UCSD-AML1 (cell line): Measurements from ENCODE around the gene ADAM30.

Experiments used
- DNase-seq: peaks from one replicate; lab custom pipeline; 2025; ENCODE audit not compliant: unreplicated experiment; lab: John Stamatoyannopoulos, UW

Gene ADAM30

DNA sequence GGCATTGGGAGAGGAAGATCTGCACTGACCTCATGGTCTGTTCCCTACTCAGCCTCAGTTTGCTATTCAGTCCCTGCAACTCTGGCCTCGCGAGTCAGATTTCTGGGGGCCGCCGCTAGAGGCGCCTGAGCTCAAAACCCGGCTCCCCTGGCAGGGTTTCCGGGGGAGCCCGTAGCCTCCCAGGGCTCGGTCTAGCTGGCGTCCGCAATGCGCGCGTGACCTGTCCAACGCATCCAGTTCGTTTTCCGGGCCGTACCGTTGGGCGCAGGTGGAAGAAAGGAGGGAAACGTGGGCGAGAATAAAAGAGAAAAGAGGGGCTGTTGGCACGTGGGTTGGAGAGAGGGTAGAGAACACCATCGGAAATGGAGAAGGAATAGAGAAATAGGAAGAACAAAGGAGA, at the start of gene ADAM30:
Gene ADAM30, minus strand, starts transcription at position 213 of the 400 bp plus-strand sequence. Its CDS starts 179 bp downstream, at position 34.
- no peak for DNase-seq

DNA sequence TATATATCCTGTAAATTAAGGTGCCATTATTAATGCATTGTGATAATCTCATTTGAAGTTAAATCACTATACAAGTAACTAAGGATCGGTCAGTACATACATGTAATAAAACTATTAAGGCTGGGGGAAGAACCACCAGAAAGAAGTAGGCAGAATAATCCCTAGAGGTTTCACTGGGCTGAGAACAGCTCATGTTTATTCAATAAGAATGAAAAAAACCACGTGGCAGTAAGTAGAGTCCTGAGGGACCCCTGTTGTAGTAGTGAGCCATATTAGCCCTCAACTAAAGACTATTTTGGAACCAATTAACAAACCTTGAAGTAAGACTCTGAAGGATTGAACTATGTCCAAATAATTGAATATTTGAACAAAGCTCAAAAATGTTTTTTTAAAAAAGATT, 46.9 kb upstream of the ADAM30 start:
- no peak for DNase-seq

DNA sequence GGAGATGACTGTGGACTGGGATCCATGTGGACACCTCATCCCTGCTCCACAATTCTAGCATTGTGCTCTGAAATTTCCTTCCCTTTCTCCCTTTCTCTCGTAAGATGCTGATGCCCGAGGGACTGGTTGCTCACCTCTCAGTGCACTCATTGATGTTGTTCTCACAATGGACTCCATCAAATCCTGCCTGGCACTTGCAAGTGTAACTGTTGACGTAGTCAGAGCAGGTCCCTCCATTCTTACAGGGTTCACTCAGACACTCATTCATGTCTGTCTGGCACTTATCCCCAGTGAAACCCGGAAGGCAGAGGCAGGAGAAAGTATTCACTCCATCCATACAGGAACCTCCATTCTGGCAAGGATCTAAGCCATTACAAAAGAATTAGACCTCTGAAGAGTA, 45.1 kb upstream of the ADAM30 start:
- no peak for DNase-seq

DNA sequence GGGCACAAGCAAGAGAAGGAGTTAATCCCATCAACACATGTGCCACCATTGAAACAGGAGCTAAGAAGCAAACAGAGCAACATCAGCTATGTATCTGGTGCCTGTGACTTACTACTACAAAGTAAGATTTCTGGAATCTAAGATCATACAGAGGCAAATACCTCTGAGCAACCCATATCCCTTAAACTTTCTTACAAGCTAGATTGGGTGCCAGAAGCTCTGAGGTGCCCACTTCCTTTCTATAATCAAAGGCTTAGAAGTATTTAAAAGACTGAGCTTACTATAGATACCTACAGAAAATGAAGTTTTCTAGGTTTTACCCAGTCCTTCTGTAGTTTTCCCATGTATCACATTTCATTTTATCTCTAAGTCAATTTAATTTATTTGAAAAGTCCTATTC, 44.4 kb upstream of the ADAM30 start:
- no peak for DNase-seq

DNA sequence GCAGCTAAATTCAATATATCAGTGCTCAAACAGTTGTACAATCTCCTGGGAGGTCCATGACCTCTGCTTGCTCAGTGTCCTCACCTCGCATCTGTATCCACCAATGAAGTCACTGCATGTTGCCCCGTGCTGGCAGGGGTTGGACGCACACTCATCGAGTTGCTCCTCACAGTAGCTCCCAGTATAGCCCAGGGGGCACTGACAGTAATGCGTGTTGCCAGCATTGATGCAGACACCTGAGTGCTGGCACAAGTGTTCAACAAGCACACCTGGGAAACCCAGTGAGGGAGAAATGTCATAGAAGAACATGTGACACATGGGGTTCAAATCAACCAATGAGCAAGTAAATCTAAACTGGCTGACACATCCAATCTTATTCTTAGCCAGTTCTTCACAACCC, 40.9 kb upstream of the ADAM30 start:
- DNase-seq: no peak

DNA sequence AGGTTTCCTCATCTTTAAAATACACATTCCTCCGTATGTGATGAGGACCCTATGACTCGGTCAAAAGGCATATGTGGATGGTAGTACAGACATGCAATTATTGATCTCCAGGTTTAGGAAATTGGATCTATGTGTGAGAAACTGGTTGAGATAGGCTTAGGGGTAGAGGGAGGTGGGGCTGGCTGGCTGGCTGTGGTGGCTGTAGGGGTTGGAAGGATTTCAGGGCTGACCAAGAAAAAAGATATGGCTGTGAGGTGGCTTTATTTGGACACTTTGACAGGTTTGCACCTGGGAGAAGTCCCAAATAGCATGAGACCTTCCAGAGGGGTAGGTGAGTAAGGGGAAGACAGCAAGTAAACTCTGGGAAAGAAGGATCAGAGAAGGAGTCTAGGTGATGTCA, 39.6 kb upstream of the ADAM30 start:
- no peak for DNase-seq

DNA sequence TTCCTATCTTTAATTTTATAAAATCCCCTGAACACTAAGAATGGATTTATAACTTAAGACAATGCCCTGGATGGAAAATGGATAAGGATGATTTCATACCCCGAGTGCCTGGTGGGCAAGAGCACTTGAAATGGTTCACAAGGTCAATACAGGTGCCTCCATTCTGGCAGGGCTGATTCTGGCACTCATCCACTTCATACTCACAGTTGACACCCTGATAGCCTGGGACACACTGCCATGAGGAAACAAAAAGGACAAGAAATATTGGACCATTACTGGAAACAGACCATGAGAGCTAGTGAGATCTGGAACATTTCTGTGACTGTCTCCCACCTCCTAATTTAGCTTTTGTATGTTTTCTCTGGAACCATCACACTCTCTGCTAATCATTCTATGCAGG, 39.1 kb upstream of the ADAM30 start:
- DNase-seq: no peak

DNA sequence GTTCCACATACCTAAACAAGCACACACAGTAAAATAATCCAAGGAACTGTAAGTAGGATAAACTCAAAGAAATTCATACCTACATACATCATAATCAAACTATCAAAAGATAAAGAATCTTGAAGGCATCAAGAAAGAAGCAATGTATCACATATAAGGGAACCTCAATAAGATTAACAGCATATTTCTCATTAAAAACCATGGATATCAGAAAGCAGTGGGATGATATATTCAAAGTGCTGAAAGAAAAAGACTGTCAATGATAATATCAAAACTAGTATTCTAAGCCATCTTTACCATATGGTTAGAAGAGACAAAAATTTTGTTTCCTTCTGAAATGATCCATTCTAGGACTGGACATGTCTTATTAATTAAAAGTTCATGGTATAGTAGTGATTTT, 37.1 kb upstream of the ADAM30 start:
- DNase-seq: no peak

DNA sequence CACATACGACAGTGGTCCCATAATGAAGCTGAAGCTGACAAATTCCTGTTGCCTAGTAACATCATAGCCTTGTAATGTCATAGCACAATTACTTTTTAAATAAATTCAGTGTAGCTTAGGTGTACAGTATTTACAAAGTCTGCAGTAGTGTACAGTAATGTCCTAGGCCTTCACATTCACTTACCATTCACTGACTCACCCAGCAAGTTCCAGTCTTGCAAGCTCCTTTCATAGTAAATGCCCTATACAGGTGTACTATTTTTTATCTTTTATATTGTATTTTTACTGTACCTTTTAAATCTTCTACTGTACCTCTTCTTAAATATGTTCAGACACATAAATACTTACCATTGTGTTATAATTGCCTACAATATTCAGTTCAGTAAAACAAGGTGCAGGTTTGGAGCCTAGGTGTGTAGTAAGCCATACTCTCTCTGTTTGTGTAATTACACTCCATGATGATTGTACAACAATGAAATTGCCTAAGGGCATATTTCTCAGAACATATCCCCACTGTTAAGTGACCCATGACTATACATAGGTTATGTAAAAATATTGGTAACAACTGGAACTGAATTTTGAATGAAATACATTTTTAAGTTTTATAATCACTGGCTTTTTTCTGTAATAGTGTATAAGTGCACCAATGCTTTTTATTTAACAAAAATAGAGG, 33.5 kb upstream of the ADAM30 start:
- DNase-seq: no peak

DNA sequence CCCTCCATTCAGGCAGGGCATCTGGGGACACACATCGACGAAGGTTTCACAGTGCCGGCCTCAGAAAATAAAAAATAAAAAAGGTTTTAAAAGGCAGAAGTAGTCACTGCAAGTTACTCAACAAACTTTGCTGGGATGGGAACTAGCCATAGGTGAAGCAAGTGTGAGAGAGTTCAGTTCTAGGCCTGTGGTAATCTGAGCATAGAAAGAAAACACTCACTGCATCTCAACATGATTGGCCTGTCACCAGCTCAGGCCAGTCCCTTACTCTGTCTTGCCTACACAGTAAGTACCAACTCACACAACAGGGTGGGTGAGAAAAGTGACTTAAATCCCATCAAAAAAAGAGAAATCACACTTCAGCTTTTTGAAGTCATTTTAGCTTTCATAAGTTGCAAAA, 30.2 kb upstream of the ADAM30 start:
- no peak for DNase-seq

DNA sequence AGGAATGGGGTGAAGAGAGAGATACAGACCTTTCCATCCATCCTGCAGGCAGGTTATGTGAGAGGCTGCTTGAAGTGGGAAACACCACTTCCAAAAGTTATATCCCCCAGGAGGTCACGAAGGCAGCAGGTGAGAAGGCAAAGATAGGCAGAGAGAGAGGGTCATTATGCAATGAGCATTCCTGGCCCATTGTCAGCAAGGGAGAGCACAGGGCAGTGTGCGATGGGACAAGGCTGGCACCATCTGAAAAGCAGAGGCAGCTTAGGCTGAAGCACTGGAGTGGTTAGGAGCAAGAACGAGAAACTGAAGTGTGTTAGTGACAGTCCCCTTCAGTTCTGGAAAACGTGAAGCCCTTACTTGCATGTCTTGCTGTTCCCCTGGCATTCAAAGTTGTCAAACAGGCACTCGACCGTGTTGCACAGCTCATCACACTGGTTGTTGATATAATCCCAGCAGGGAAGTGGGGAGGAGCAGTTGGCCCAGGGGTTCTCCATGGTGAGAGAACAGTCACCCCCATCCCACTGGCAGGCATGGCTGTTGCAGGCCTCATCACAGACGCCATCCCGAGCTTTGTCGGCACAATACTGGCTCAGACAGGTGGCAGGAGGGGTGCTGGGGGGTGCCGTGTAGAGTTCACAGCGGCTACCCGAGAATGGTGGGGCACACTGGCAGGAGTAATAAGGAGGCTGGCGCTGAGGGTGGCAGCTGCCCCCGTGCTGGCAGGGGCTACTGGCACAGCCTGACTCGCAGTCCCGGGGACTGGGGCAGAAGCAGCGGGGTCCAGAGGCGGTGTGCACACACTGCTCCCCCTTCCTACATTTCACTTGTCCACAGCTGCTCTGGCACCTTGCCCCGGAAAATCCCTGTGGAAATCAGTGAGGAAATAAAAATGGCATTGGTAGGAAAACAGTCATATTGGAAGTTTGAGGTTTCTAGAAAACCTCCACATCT, 28.9 kb upstream of the ADAM30 start:
- no peak for DNase-seq

DNA sequence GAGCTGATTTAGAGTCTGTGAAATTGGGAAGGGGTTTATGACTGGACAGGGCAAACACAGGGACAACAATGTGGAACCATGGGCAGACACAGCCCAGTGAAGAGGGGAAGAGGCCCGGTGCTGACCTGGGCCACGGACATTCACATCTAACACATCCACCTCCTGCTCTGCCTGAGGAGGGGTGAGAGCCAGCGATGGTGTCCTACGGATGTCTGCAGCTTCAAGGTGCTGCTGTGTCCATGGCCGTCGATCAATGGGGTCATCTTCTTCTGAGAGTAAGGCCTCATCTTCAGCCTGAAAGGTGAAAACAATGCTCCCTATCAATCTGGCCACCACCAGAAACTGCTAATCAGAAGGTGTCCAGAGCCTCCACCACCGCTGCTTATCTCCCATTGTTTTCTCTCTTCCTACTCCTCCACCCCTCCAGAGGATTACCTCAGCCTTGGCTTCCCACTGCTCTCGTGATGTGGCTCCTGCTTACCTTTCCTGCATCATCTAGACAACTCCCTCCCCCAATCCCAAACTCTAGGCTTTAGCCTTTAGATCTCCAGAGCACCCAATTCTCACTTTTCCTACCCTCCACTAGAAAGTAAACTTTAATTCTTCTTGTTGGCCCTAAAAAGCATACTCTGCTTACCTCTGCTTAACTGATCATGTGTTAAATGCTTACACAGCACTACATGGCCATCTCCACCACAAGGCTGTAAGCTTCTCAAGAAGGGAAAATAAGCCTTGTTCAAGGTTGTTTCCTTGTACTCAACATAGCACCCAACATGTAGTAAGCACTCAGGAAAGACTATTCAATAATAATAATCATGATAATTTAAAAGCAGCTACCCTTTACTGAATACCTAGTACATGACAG, 24.0 kb upstream of the ADAM30 start:
- DNase-seq: no peak

DNA sequence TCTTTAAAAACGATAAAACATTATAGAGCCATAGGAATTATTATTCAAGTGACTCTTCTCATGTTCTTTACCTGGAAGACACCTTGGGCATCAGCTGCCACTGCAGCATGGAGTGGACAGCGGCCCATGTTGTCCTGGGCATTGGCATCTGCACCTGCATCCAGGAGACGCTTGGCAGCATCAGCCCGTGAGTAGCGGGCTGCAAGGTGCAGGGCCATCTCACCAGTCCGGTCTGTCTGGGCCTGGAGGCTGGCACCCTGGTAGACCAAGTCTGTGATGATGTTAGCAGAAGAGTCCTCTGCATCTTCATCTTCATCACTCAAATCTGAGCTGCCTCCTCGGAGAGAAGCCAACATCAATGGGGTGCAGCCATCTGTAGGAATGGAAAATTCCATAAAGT, 22.9 kb upstream of the ADAM30 start:
- DNase-seq: no peak

DNA sequence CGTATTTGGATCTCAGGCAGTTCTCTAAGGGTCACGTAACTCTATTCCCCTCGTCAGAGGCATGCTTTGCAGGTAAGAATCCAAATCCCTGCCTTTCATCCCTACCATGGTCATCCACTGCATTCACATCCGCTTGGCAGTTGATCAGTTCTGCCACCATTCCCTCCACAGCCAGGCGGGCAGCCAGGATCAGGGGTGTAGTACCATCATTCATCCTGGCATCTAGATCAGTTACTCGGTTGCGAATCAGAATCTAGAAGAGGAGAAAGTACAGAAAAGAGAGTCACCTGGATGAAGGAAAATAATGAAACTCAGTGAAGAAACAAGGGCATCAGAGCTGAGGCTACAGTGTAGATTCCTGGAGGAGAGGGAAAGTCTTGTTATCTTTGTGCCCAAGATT, 22.0 kb upstream of the ADAM30 start:
- DNase-seq: no peak

DNA sequence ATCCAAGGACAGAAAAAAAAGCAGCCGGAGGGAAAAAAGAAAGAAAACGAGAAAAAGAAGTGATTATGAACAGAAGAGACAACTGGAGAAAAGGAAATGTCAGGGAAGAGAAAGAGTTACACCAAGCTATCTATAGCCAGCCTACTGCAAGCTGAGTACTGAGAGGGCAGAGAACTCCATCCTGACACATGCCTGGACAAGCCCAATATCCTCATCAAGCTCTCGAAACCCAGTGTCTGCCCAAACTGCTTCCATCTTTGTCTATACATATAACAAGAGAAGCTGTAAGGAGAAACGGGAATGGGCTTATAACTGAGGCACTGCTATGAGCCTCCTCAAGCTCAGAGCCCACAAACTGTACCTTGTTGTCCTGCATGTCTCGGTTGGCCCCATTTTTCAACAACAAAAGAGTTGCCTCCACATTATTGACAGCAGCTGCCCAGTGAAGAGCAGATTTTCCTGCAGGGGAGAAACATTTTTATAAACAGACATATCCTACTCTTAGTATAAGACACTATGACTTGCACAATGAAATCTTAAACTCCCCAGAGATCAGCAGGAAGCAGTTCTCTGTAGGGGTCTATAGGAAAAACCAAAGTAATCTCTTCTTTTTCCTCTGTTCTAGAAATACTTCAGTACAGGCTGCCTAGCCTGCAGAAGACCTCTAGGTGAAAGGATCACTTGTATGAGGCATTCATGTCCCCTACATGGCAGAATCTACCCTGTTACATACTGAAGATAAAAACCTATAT, 21.2 kb upstream of the ADAM30 start:
- DNase-seq: no peak

DNA sequence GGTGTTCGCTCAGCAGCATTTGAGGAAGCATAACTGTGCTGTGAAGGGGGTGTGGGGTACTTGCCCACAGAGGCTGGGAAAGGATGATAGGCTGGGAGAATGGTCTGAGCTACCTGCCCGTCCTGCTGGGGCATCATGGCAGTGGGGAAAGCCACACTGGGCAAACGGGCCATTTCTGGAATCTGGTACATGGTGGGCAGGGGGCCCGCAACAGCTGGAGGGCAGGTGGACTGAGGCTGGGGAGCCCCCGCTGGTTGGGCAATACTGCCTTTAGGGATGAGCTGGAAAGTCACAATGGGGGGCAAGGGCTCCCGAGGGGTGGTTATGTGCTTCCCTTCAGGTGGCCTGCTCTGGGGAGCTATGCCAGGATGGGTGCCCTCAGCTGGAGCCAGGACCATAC, 19.2 kb upstream of the ADAM30 start:
- DNase-seq: no peak

DNA sequence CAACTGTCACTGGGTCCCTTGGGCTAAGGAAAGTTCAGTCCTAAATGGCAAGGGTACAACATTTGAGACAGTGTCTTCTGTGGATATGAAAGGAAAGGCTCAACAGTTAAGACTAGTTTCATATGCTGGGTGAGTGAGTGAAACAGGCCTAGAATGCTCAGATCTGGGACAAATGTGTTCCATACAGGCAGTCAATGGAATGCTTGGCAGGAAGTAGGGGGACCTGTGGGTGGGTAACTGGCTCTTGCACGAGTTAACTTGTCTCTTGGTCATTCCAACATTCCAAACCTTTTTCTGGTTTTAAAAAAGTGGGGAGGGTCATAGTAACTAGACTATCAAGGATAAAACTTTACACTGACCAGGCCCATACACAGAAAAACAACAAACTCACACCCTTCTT, 17.8 kb upstream of the ADAM30 start:
- DNase-seq: no peak

DNA sequence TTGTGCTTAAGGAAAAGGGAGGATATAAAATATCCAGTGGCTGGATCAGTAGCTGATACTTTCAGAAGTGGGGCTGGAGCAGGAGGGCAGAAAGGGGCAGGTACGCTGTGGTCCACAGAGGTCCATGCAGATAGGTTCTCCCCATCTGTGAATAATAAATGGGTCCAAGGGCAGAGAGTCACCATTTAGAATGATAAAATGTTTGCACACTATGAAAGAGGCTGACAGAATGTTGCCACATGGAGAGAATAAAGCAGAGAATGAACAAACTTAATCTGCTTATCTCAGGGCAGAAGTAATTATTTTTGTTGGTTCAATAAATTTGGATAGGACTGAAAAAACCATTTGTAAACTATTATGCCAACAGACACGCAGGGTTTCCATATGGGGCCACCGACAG, 16.6 kb upstream of the ADAM30 start:
- DNase-seq: no peak

DNA sequence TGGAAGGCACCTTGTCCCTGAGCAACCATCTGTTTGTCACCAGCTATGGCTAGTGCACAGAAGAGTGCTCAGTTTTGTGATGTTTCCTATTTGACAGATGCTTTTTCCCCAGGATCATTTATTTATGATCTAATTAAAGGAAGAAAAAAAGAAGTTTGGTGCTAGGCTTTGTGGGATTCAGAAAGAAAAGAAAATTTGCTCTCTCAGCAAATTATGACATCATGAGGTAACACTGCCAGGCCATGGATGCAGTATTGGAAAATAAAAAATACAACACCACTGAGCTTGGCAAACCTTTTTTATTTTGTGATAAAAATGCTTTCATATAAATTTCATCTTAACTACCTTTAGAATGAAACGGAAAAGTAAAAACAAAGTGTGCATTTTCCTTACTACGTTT, 15.5 kb upstream of the ADAM30 start:
- no peak for DNase-seq

DNA sequence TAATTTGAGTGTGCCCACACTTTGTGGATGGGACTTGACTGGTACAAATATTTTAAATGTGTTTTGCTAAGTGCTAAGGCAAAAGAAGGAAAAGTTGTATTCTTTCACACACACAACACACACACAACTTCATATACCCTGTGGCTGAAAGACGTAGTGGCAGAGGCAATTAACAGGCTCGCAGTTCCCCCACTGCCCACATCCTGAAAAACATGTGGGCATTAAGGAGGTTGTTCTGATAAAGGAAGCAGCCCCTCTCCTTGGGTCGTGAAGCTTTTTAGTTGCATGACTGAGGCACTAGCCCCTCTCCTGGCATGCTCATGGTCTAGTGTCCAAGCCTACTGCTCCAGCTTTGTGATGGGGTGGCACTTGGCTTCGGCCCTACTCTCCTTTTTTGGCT, 14.3 kb upstream of the ADAM30 start:
- peak; percentile 32 for DNase-seq
